ENCODE results near the gene HHIPL1.

The HHIPL1 gene

GRCh38 chr14:99644723-99645544 lies at the start of gene HHIPL1:
Gene HHIPL1 (plus strand): TSS chr14:99645129. CDS start chr14:99645208, 79 bp downstream.
- Histone ChIP-seq H3K9ac (ENCODE audit: low read depth, low read length) (no peak within 1 kb of the TSS), H3K4me3 (ENCODE audit: low read depth in 1 of 2, low read length in 2 of 2) (no peak within 1 kb of the TSS)
- no peak for ATAC-seq (ENCODE audit: insufficient read depth, low read depth)

DNA sequence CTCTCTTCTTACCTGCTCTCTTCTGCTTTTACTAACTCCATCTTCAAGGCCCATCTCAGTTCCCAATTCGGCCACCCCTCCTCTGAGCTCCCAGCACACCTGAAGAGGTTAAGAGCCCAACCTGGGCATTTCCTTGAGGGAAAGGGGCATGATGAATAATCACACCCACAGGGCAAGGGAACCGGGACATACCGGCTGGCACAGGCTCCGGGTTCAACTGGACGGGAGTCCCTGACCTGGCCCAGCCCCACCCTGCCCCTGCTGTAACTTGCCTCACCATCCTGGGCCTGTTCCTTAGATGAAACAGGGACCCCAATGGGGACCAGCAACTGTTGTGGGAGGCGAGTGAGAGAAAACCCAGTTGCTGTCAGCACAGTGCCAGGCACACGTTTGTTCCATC lies 49.4 kb upstream of the HHIPL1 start:
- Histone ChIP-seq H3K4me3 (ENCODE audit: low read depth in 1 of 2, low read length in 2 of 2) (no peak overlapping the region), H3K4me2 (ENCODE audit: insufficient read depth, low read length) (no peak overlapping the region), H3K27ac (ENCODE audit: low read length) (no peak overlapping the region), H3K4me1 (ENCODE audit: insufficient read depth, low read length) (peaks cover 15% of the 10 kb centered on the region), H3K27me3 (ENCODE audit: insufficient read depth, low read length, poor library complexity) (no peaks in the 10 kb centered on the region), H3K9ac (ENCODE audit: low read depth, low read length) (no peak overlapping the region), H2AFZ (ENCODE audit: low read depth, low read length) (no peak overlapping the region), H4K20me1 (ENCODE audit: insufficient read depth, low read length) (peaks cover 75% of the 10 kb centered on the region), H3K9me3 (ENCODE audit: insufficient read depth, low read length, severe bottlenecking) (no peaks in the 10 kb centered on the region), H3K36me3 (ENCODE audit: insufficient read depth, low read length) (peaks cover 4% of the 10 kb centered on the region; the same call in 1 of the 2 replicates), H3K79me2 (ENCODE audit: insufficient read depth, low read length) (peaks cover 58% of the 10 kb centered on the region)
- DNase-seq (no peak), ATAC-seq (ENCODE audit: insufficient read depth, low read depth) (no peak)
- TF ChIP-seq, protein P1, sequence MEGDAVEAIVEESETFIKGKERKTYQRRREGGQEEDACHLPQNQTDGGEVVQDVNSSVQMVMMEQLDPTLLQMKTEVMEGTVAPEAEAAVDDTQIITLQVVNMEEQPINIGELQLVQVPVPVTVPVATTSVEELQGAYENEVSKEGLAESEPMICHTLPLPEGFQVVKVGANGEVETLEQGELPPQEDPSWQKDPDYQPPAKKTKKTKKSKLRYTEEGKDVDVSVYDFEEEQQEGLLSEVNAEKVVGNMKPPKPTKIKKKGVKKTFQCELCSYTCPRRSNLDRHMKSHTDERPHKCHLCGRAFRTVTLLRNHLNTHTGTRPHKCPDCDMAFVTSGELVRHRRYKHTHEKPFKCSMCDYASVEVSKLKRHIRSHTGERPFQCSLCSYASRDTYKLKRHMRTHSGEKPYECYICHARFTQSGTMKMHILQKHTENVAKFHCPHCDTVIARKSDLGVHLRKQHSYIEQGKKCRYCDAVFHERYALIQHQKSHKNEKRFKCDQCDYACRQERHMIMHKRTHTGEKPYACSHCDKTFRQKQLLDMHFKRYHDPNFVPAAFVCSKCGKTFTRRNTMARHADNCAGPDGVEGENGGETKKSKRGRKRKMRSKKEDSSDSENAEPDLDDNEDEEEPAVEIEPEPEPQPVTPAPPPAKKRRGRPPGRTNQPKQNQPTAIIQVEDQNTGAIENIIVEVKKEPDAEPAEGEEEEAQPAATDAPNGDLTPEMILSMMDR (IDR thresholded peaks at IDR 0.05; ENCODE audit: borderline replicate concordance, extremely low read depth, low read length, poor library complexity, severe bottlenecking): no peak
- TF ChIP-seq EZH2 (IDR thresholded peaks at IDR 0.05; ENCODE audit: borderline replicate concordance, low read depth, low read length, severe bottlenecking): no peak

More at GRCh38 chr14:99644723-99645544, at the start of gene HHIPL1:
- Histone ChIP-seq H2AFZ (ENCODE audit: low read depth, low read length) (no peak within 1 kb of the TSS), H3K4me2 (ENCODE audit: insufficient read depth, low read length) (no peak within 1 kb of the TSS), H3K27me3 (ENCODE audit: insufficient read depth, low read length, poor library complexity) (no peaks in the 10 kb centered on the region), H3K36me3 (ENCODE audit: insufficient read depth, low read length) (no peaks in the 10 kb centered on the region), H3K9me3 (ENCODE audit: insufficient read depth, low read length, severe bottlenecking) (no peaks in the 10 kb centered on the region), H3K79me2 (ENCODE audit: insufficient read depth, low read length) (no peaks in the 10 kb centered on the region), H3K4me1 (ENCODE audit: insufficient read depth, low read length) (no peaks in the 10 kb centered on the region), H3K27ac (ENCODE audit: low read length) (no peak within 1 kb of the TSS), H4K20me1 (ENCODE audit: insufficient read depth, low read length) (peaks cover 2% of the 10 kb centered on the region; the same call in 1 of the 2 replicates)
- TF ChIP-seq, protein P1 (IDR thresholded peaks at IDR 0.05; ENCODE audit: borderline replicate concordance, extremely low read depth, low read length, poor library complexity, severe bottlenecking): no peak
- TF ChIP-seq EZH2 (IDR thresholded peaks at IDR 0.05; ENCODE audit: borderline replicate concordance, low read depth, low read length, severe bottlenecking): no peak
- no peak for DNase-seq

DNA sequence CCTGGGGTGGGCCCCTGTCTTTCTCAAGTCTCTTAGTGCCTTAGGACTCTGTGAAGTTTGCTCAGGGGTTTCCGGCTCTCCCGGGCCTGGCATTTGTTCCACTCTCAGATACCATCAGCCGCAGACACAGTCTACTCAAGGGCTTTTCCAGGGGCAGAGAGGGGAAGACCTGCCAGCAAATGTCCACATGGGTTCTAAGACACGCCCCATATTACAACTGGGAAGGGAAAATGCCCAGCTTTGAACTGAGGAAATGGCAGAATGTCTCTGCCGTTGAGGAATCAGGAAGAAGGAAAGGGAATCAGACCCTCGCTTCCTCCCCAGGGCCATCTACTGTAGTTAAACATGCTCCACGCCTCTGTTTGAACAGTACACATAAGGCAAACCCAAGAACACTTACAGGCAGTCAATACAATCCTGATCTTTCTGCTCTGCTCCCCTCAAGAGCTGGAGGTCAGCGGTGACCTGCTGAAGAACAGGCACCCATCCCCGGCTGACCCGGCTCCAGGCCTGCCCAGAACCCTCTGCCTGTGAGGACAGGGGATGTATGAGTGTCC lies 48.8 kb upstream of the HHIPL1 start:
- no peak for TF ChIP-seq EZH2 (IDR thresholded peaks at IDR 0.05; ENCODE audit: borderline replicate concordance, low read depth, low read length, severe bottlenecking)
- DNase-seq (no peak), ATAC-seq (ENCODE audit: insufficient read depth, low read depth) (no peak)
- peaks cover 74% of the 10 kb centered on the region for H4K20me1 ChIP-seq (ENCODE audit: insufficient read depth, low read length)
- H3K4me1 ChIP-seq (ENCODE audit: insufficient read depth, low read length): peaks cover 20% of the 10 kb centered on the region
- peaks cover 4% of the 10 kb centered on the region; the same call in 1 of the 2 replicates for H3K36me3 ChIP-seq (ENCODE audit: insufficient read depth, low read length)
- no peak overlapping the region for H3K9ac ChIP-seq (ENCODE audit: low read depth, low read length)
- H3K27me3 ChIP-seq (ENCODE audit: insufficient read depth, low read length, poor library complexity): no peaks in the 10 kb centered on the region
- H2AFZ ChIP-seq (ENCODE audit: low read depth, low read length): no peak overlapping the region
- peaks cover 60% of the 10 kb centered on the region for H3K79me2 ChIP-seq (ENCODE audit: insufficient read depth, low read length)
- H3K9me3 ChIP-seq (ENCODE audit: insufficient read depth, low read length, severe bottlenecking): no peaks in the 10 kb centered on the region
- no peak overlapping the region for H3K4me2 ChIP-seq (ENCODE audit: insufficient read depth, low read length)
- H3K27ac ChIP-seq (ENCODE audit: low read length): no peak overlapping the region
- no peak overlapping the region for H3K4me3 ChIP-seq (ENCODE audit: low read depth in 1 of 2, low read length in 2 of 2)

GRCh38 chr14:99596772-99597171 lies 48.2 kb upstream of the HHIPL1 start:
- Histone ChIP-seq H4K20me1 (ENCODE audit: insufficient read depth, low read length) (peaks cover 78% of the 10 kb centered on the region), H3K9ac (ENCODE audit: low read depth, low read length) (no peak overlapping the region), H3K4me3 (ENCODE audit: low read depth in 1 of 2, low read length in 2 of 2) (no peak overlapping the region), H3K79me2 (ENCODE audit: insufficient read depth, low read length) (peaks cover 66% of the 10 kb centered on the region), H3K4me2 (ENCODE audit: insufficient read depth, low read length) (no peak overlapping the region), H2AFZ (ENCODE audit: low read depth, low read length) (no peak overlapping the region), H3K36me3 (ENCODE audit: insufficient read depth, low read length) (peaks cover 4% of the 10 kb centered on the region; the same call in 1 of the 2 replicates), H3K27ac (ENCODE audit: low read length) (no peak overlapping the region), H3K27me3 (ENCODE audit: insufficient read depth, low read length, poor library complexity) (no peaks in the 10 kb centered on the region), H3K9me3 (ENCODE audit: insufficient read depth, low read length, severe bottlenecking) (no peaks in the 10 kb centered on the region), H3K4me1 (ENCODE audit: insufficient read depth, low read length) (peaks cover 26% of the 10 kb centered on the region)
- no peak for TF ChIP-seq EZH2 (IDR thresholded peaks at IDR 0.05; ENCODE audit: borderline replicate concordance, low read depth, low read length, severe bottlenecking)
- ATAC-seq (ENCODE audit: insufficient read depth, low read depth): no peak
- DNase-seq: no peak
